ENCODE measurements around the gene LINC01488. TPM values are rescaled to one million over a fixed set of nuclear protein-coding genes. Genes with fewer than 3 reads are reported as not detected.

The LINC01488 gene
- total RNA-seq, 2 experiments from 2014 or later = not detected

DNA sequence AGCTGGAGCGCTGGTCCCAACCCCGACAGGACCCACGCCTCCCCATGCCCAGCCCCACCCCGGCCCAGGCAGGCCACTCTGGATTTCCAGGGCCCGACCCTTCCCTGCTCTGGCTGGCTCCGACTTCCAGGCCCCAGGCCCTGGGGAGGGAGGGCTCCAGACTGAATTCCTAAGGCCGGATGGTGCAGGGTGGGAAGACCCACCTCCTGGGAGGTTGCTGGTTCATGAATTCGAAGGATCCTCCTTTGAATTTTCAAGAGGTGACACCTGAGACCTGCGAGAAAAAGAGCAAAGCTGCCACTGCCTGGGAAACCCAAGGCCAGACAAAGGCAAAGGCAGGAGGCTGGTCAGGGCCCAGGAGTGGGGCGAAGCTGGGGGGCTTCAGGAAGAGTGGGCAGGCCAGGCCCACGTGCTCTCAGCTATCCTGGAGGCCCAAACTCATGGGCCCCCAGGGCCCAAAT is 47.0 kb upstream of the LINC01488 start:
- no peak for DNase-seq
- Histone ChIP-seq H3K27me3 (ENCODE audit: control insufficient read depth in 1 of 2, insufficient read depth in 2 of 2, low read length in 2 of 2) (no peaks in the 10 kb centered on the region), H3K4me3 (ENCODE audit: low read length) (no peak overlapping the region), H3K4me1 (ENCODE audit: insufficient read depth, low read length) (no peaks in the 10 kb centered on the region), H3K36me3 (ENCODE audit: insufficient read depth, low read length) (no peaks in the 10 kb centered on the region), H3K27ac (ENCODE audit: low read depth in 1 of 2, low read length in 2 of 2) (no peak overlapping the region), H3K9me3 (ENCODE audit: control insufficient read depth in 1 of 2, insufficient read depth in 1 of 2, low read length in 2 of 2) (no peaks in the 10 kb centered on the region)
- no peaks in the 10 kb centered on the region for H3K36me3 Mint-ChIP-seq (ENCODE audit: low read depth)
- H3K9me3 Mint-ChIP-seq = no peaks in the 10 kb centered on the region
- no peak overlapping the region for H3K27ac Mint-ChIP-seq
- H3K4me1 Mint-ChIP-seq (ENCODE audit: low read depth) = no peaks in the 10 kb centered on the region
- intact Hi-C loops (cut with DNase I, micrococcal nuclease) = loop anchor here in 1 of 2 experiments (5.0 kb wide), 1 partner anchor 37 kb away; no protein-coding TSS in a partner anchor
- no peak for ATAC-seq (ENCODE audit: poor library complexity)
- ChIA-PET POLR2A (no interaction called here), CTCF (no interaction called here)
- no peak overlapping the region for H3K4me3 Mint-ChIP-seq
- H3K27me3 Mint-ChIP-seq = peaks cover 26% of the 10 kb centered on the region
- TF ChIP-seq, protein P1, sequence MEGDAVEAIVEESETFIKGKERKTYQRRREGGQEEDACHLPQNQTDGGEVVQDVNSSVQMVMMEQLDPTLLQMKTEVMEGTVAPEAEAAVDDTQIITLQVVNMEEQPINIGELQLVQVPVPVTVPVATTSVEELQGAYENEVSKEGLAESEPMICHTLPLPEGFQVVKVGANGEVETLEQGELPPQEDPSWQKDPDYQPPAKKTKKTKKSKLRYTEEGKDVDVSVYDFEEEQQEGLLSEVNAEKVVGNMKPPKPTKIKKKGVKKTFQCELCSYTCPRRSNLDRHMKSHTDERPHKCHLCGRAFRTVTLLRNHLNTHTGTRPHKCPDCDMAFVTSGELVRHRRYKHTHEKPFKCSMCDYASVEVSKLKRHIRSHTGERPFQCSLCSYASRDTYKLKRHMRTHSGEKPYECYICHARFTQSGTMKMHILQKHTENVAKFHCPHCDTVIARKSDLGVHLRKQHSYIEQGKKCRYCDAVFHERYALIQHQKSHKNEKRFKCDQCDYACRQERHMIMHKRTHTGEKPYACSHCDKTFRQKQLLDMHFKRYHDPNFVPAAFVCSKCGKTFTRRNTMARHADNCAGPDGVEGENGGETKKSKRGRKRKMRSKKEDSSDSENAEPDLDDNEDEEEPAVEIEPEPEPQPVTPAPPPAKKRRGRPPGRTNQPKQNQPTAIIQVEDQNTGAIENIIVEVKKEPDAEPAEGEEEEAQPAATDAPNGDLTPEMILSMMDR (IDR thresholded peaks at IDR 0.05) = no peak

DNA sequence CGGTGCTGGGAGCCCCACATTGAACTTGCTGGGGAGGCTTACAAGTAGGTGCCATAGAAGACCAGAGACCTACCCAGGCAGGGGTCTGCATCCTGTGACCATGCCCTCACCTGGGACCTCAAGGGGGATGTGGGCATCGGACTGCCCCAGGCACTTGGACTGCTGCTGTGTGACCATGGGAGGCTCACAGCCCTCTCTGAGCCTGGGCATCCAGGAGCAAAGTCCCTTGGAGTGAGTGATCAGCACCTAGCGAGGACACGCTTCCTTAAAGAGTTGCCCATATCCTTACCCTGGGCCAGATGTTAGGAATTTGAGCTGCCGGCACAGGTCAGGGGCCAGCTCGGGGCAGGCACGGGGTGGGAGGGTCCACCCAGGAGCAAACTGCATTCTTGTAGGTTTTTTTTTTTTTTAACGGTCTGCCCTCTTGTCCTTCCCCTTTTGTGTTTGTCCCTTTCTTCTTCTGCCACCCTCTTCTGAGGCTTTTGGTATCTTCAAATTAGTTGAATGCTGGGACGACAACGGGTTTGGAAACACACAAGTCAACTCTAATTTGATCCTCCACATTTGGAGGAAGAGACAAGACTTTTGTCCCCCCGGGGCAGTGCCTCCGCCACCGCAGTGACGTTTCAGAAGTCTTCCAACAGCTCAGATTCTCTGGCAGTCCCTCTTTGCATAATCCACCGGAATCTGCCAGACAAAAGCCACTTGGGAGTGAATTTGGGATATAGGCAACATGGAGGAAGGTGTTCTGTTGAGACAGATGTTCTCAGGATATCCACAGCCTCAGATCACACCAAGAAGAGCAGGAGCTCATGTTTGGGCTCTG is 46.1 kb upstream of the LINC01488 start:
- no peak overlapping the region for H3K27ac Mint-ChIP-seq
- ATAC-seq (ENCODE audit: poor library complexity) (no peak), DNase-seq (no peak)
- no peaks in the 10 kb centered on the region for H3K4me1 ChIP-seq (ENCODE audit: insufficient read depth, low read length)
- H3K9me3 Mint-ChIP-seq = no peaks in the 10 kb centered on the region
- H3K9me3 ChIP-seq (ENCODE audit: control insufficient read depth in 1 of 2, insufficient read depth in 1 of 2, low read length in 2 of 2) = no peaks in the 10 kb centered on the region
- no peak overlapping the region for H3K27ac ChIP-seq (ENCODE audit: low read depth in 1 of 2, low read length in 2 of 2)
- H3K4me1 Mint-ChIP-seq (ENCODE audit: low read depth) = no peaks in the 10 kb centered on the region
- ChIA-PET POLR2A (no interaction called here), CTCF (no interaction called here)
- TF ChIP-seq, protein P1 (IDR thresholded peaks at IDR 0.05) = no peak
- intact Hi-C loops (cut with DNase I, micrococcal nuclease) = no loop called here
- H3K36me3 Mint-ChIP-seq (ENCODE audit: low read depth) = no peaks in the 10 kb centered on the region
- no peaks in the 10 kb centered on the region for H3K36me3 ChIP-seq (ENCODE audit: insufficient read depth, low read length)
- H3K4me3 Mint-ChIP-seq = no peak overlapping the region
- no peak overlapping the region for H3K4me3 ChIP-seq (ENCODE audit: low read length)
- no peaks in the 10 kb centered on the region for H3K27me3 ChIP-seq (ENCODE audit: control insufficient read depth in 1 of 2, insufficient read depth in 2 of 2, low read length in 2 of 2)
- peaks cover 24% of the 10 kb centered on the region for H3K27me3 Mint-ChIP-seq

DNA sequence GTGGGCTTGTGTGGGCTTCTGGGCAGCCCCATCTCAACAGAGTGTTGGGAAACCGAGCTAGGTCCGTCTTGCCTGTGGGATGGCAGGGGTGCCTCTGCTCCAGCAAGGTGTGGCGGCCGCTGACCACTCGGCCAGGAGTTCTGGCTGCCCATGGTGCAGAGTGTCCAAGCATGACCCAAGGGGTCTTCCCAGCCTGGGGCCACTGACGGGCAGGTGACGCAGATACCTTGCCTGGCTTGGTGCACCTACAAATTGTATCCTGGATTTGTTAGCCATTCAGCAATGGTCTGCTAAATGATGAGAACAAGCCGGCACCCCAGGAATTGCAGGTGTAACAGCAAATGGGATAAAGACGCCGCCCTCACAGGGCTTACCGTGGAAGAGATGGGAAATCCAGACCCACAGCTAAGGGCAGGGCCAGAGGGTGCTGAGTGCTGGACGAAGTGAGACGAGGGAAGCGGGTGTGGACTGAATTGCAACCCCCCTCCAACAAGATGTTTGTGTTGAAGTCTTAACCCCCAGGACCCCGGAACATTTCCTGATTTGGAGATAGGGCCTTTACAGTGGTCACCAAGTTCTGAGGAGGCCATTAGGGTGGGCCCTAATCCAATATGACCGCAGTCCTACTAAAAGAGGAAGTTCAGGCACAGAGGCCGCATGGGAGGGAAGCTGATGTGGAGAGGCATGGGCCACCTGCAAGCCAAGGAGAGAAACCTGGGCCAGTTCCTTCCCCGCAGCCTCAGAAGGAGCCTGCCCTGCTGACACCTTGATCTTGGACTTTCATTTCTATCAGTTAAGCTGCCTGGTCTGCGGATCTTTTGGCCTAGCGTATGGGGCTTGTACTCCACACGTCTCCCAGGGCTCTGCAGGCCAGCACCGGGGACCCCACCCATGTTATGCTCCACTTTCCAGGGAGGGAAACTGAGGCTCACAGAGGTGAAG is 45.2 kb upstream of the LINC01488 start:
- Histone ChIP-seq H3K27me3 (ENCODE audit: control insufficient read depth in 1 of 2, insufficient read depth in 2 of 2, low read length in 2 of 2) (no peaks in the 10 kb centered on the region), H3K36me3 (ENCODE audit: insufficient read depth, low read length) (no peaks in the 10 kb centered on the region), H3K4me3 (ENCODE audit: low read length) (no peak overlapping the region), H3K27ac (ENCODE audit: low read depth in 1 of 2, low read length in 2 of 2) (no peak overlapping the region), H3K4me1 (ENCODE audit: insufficient read depth, low read length) (no peaks in the 10 kb centered on the region), H3K9me3 (ENCODE audit: control insufficient read depth in 1 of 2, insufficient read depth in 1 of 2, low read length in 2 of 2) (no peaks in the 10 kb centered on the region)
- TF ChIP-seq, protein P1 (IDR thresholded peaks at IDR 0.05) = no peak
- ChIA-PET CTCF (no interaction called here), POLR2A (no interaction called here)
- no peak for ATAC-seq (ENCODE audit: poor library complexity)
- Mint-ChIP-seq H3K4me1 (ENCODE audit: low read depth) (no peaks in the 10 kb centered on the region), H3K36me3 (ENCODE audit: low read depth) (no peaks in the 10 kb centered on the region), H3K4me3 (no peak overlapping the region), H3K27ac (no peak overlapping the region), H3K9me3 (no peaks in the 10 kb centered on the region), H3K27me3 (peaks cover 20% of the 10 kb centered on the region)
- no peak for DNase-seq
- intact Hi-C loops (cut with DNase I, micrococcal nuclease) = no loop called here

Measured in CD4-positive, alpha-beta T cell (primary cell).